Measurements from ENCODE around the gene KCNH5. TPM values are rescaled to one million over a fixed set of nuclear protein-coding genes. Genes with fewer than 3 reads are reported as not detected.

KCNH5 gene
- total RNA-seq, 4 donors from 2014 or later, result not detected

DNA sequence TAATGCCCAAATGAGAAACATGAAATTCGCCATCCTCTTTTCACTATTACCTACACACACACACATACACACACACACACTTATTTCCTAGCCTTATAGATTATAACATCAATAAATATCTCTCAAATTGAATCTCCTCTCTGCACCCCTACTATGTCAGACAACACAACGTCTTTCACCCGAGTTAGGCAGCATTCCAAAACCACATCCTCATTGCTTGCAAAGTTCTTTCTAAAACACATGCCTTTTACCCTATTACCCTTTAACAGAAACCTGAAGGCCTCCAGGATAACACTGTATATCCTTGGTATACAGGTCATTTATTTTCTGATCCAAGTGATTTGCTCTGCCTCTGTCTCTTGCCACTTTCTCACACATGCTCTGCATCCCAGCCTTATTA lies 56.3 kb downstream of the KCNH5 start:
- intact Hi-C loops (cut with DNase I; ENCODE audit: low total_unique reads), result no loop called here
- DNase-seq, result no peak
- TF ChIP-seq, protein P1, sequence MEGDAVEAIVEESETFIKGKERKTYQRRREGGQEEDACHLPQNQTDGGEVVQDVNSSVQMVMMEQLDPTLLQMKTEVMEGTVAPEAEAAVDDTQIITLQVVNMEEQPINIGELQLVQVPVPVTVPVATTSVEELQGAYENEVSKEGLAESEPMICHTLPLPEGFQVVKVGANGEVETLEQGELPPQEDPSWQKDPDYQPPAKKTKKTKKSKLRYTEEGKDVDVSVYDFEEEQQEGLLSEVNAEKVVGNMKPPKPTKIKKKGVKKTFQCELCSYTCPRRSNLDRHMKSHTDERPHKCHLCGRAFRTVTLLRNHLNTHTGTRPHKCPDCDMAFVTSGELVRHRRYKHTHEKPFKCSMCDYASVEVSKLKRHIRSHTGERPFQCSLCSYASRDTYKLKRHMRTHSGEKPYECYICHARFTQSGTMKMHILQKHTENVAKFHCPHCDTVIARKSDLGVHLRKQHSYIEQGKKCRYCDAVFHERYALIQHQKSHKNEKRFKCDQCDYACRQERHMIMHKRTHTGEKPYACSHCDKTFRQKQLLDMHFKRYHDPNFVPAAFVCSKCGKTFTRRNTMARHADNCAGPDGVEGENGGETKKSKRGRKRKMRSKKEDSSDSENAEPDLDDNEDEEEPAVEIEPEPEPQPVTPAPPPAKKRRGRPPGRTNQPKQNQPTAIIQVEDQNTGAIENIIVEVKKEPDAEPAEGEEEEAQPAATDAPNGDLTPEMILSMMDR (IDR thresholded peaks at IDR 0.05 in 4 of 5, conservative IDR thresholded peaks at IDR 0.05 in 1 of 5), result no peak
- no peak for TF ChIP-seq POLR2A (IDR thresholded peaks at IDR 0.05)
- in situ Hi-C loops (cut with MboI; ENCODE audit: low sequenced_read_pairs in 4 of 4), result no loop called here
- no peak for ATAC-seq
- Histone ChIP-seq H3K27me3 (no peaks in the 10 kb centered on the region), H3K4me1 (no peaks in the 10 kb centered on the region), H3K27ac (no peak overlapping the region), H3K4me3 (no peak overlapping the region), H3K9me3 (no peaks in the 10 kb centered on the region), H3K36me3 (no peaks in the 10 kb centered on the region)

DNA sequence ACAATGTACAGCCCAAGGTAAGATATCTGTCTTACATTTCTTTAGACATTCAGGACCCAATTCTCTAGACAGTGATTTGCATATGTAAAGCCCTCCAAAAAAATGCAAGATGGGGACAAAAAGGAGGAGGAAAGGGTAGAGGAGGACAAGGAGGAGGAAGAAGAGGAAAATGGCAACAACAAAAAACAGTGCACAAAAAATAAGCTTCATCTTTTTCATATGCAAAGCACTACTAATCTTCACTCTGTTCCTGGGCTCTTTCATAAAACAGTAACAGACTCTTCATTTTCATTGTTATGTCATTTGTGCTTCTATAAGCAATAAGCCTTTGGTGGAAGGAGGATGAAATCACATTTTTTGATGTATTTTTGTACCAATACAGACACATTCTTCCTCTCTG lies 61.4 kb downstream of the KCNH5 start:
- TF ChIP-seq, protein P1 (IDR thresholded peaks at IDR 0.05 in 4 of 5, conservative IDR thresholded peaks at IDR 0.05 in 1 of 5), result no peak
- no peak for TF ChIP-seq POLR2A (IDR thresholded peaks at IDR 0.05)
- Histone ChIP-seq H3K4me3 (no peak overlapping the region), H3K27me3 (no peaks in the 10 kb centered on the region), H3K36me3 (no peaks in the 10 kb centered on the region), H3K27ac (no peak overlapping the region), H3K9me3 (no peaks in the 10 kb centered on the region), H3K4me1 (no peaks in the 10 kb centered on the region)
- DNase-seq, result no peak
- no peak for ATAC-seq
- in situ Hi-C loops (cut with MboI; ENCODE audit: low sequenced_read_pairs in 4 of 4), result no loop called here
- intact Hi-C loops (cut with DNase I; ENCODE audit: low total_unique reads), result no loop called here

DNA sequence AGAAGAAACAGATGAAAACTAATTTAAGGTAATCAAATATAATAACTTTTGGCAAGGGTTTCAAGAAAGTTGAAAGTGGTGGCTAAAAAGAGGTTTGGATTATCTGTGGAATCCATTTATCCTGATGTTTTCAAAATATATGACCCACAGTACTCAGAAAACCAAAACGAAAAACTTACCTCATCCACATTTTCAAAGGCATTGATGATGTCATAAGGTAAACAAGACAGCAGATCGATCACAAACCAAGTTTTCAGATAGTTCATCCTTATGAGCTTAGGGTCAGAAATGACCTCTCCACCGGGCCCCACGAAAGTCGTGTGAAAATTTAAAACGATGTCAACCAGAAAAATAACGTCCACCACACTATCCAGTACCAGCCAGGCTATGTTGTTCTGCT lies 64.6 kb downstream of the KCNH5 start:
- in situ Hi-C loops (cut with MboI; ENCODE audit: low sequenced_read_pairs in 4 of 4) (no loop called here), intact Hi-C loops (cut with DNase I; ENCODE audit: low total_unique reads) (no loop called here)
- Histone ChIP-seq H3K27ac (no peak overlapping the region), H3K4me3 (no peak overlapping the region), H3K36me3 (no peaks in the 10 kb centered on the region), H3K4me1 (no peaks in the 10 kb centered on the region), H3K27me3 (no peaks in the 10 kb centered on the region), H3K9me3 (no peaks in the 10 kb centered on the region)
- no peak for TF ChIP-seq POLR2A (IDR thresholded peaks at IDR 0.05)
- TF ChIP-seq, protein P1 (IDR thresholded peaks at IDR 0.05 in 4 of 5, conservative IDR thresholded peaks at IDR 0.05 in 1 of 5), result no peak
- no peak for ATAC-seq
- no peak for DNase-seq

DNA sequence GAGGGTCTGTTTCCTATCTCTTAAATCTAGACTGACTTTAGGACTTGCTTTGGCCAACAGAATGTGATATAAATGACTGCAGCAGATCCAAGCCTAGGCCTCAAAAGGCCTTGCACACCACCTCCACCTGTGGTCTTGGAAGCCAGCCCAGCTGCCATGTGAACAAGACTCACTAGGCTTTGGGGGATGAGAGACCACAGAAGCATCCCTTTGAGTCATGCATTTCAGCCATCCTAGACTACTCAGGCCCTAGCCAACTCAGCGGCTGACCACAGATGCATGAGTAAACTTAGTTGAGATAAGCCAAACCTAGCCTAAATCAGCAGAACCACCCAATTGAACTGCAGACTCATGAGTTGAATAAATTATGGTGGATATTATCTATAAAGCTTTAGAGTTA lies 87.7 kb downstream of the KCNH5 start:
- TF ChIP-seq, protein P1 (IDR thresholded peaks at IDR 0.05 in 4 of 5, conservative IDR thresholded peaks at IDR 0.05 in 1 of 5), result no peak
- no peak for TF ChIP-seq POLR2A (IDR thresholded peaks at IDR 0.05)
- Histone ChIP-seq H3K4me1 (no peaks in the 10 kb centered on the region), H3K4me3 (no peak overlapping the region), H3K27ac (no peak overlapping the region), H3K27me3 (no peaks in the 10 kb centered on the region), H3K36me3 (no peaks in the 10 kb centered on the region), H3K9me3 (no peaks in the 10 kb centered on the region)
- no peak for ATAC-seq
- in situ Hi-C loops (cut with MboI; ENCODE audit: low sequenced_read_pairs in 4 of 4), result no loop called here
- intact Hi-C loops (cut with DNase I; ENCODE audit: low total_unique reads), result no loop called here
- DNase-seq, result no peak

DNA sequence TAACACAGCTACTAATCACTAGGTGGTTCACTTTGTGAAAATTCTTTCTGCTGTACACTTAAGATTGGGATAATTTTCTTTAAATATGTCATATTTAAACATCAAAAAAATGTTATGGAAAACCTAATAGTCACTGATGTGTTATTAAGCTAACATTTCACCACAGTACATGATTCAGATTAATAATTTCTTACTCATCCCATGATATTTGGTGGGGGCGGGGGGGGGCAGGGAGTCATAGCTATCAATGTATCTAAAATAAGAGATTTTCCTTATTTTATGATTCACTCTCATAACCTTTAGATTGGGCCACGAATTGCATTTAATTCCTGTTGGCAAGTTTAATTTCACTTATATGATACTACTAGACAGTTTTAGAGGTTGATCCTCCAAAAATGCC lies 88.8 kb downstream of the KCNH5 start:
- H3K36me3 ChIP-seq, result no peaks in the 10 kb centered on the region
- ATAC-seq, result no peak
- no peak for DNase-seq
- no peak overlapping the region for H3K27ac ChIP-seq
- intact Hi-C loops (cut with DNase I; ENCODE audit: low total_unique reads) (no loop called here), in situ Hi-C loops (cut with MboI; ENCODE audit: low sequenced_read_pairs in 4 of 4) (no loop called here)
- H3K9me3 ChIP-seq, result no peaks in the 10 kb centered on the region
- H3K27me3 ChIP-seq, result no peaks in the 10 kb centered on the region
- TF ChIP-seq POLR2A (IDR thresholded peaks at IDR 0.05), result no peak
- TF ChIP-seq, protein P1 (IDR thresholded peaks at IDR 0.05 in 4 of 5, conservative IDR thresholded peaks at IDR 0.05 in 1 of 5), result no peak
- no peak overlapping the region for H3K4me3 ChIP-seq
- H3K4me1 ChIP-seq, result no peaks in the 10 kb centered on the region

All from gastrocnemius medialis (tissue), 4 donors.